GM21723 (cell line): ENCODE measurements around the gene DLL3.

Experiments
- ATAC-seq: cut with Tn5 transposase; IDR thresholded peaks from one replicate; pipeline ENCODE4 v1.9.1; 2021; ENCODE audit warnings: mild to moderate bottlenecking, moderate library complexity; ENCODE audit not compliant: unreplicated experiment

Gene DLL3

DNA sequence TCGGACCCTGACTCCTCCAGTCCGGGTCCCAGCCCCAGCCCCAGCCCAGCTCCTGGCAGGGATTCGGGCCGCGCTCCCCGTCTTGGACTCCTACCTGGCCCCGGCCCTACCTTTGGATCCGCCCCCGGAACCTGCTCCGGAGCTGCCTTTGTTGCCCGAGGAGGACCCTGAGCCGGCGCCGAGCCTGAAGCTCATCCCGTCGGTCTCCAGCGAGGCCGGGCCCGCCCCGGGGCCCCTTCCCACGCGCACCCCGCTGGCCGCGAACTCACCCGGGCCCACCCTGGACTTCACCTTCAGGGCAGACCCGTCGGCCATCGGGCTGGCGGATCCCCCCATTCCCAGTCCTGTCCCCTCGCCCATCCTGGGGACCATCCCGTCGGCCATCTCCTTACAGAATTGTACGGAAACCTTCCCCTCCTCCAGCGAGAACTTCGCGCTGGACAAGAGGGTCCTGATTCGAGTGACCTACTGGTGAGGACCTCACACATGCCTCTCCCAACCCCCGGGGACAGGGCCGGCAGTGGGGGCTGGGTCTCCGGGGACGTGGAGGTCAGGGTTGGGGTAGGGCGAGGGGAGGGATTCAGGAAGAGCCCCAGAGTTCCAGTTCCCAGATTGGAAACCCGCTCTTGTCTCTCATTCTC lies 16.9 kb downstream of the DLL3 start:
- ATAC-seq, result no peak

DNA sequence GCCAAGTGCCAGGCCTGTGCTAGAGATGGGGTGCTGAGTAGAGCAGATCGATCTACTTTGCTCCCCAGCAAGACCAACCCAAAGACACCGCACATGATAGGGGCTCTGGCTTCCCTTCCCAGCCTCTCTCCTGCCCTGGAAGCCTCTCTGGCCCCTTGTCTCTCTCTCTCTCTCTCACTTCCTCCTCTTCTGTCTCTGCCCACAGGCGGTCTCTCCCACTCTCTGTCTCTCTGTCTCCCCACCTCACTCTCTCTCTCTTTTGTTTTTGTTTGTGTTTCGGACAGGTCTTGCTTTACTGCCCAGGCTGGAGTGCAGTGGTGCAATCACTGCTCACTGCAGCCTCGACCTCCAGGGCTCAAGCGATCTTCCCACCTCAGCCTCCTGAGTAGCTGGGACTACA lies 17.5 kb downstream of the DLL3 start:
- ATAC-seq, result no peak

DNA sequence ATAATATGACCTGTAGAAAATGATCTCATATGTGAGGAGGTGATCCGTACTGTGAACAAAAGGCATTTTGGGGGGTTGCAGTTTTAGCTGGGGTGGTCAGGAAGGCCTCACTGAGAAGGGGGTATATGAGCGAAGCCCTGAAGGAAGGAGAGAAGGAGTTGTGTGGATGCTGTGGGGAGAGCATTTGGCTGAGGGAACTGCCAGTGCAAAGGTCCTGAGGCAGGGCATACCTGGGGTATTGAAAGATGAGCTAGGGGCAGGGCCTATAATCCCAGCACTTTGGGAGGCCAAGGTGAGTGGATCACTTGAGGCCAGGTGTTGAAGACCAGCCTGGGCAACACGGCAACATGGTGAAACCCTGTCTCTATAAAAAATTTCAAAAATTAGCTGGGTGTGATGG lies 18.7 kb downstream of the DLL3 start:
- no peak for ATAC-seq

DNA sequence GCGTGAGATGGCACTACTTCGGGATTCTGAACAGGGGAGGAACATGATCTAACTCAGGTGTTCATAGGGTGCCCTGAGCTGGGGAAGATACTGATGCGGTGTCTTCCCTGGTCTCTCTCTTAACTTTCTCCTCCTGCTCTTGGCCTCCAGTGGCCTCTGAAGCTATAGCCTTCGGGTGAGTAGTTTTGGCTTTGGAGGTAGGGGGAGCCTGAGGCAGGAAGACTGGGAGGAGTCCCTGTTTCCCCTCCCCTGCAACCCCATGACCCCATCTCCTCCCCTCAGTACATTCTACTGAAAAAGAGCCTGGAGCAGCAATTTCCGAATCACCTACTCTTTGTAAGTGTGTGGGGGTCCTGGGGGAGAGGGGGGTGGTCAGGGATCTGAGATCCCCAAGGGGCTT lies 19.7 kb downstream of the DLL3 start:
- ATAC-seq, result no peak

DNA sequence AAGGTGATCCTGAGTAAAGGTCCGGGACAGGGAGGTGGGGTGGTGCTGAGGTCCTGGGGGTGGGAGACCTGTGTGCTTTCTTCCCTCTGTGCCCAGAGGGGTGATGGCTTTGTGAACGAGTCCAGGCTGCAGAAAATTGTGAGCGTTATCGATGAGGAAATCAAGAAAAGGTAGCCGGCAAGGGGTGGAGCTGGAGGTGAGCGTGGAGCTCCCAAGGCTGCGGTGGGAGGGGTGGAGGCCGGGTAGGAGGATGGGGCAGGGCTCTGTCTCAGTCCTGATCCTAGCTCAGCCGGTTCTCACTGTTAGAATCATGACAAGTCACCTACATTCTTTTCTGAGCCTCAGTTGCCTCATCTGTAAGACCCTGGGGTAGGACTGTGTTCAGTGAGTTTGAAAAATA lies 20.2 kb downstream of the DLL3 start:
- no peak for ATAC-seq

DNA sequence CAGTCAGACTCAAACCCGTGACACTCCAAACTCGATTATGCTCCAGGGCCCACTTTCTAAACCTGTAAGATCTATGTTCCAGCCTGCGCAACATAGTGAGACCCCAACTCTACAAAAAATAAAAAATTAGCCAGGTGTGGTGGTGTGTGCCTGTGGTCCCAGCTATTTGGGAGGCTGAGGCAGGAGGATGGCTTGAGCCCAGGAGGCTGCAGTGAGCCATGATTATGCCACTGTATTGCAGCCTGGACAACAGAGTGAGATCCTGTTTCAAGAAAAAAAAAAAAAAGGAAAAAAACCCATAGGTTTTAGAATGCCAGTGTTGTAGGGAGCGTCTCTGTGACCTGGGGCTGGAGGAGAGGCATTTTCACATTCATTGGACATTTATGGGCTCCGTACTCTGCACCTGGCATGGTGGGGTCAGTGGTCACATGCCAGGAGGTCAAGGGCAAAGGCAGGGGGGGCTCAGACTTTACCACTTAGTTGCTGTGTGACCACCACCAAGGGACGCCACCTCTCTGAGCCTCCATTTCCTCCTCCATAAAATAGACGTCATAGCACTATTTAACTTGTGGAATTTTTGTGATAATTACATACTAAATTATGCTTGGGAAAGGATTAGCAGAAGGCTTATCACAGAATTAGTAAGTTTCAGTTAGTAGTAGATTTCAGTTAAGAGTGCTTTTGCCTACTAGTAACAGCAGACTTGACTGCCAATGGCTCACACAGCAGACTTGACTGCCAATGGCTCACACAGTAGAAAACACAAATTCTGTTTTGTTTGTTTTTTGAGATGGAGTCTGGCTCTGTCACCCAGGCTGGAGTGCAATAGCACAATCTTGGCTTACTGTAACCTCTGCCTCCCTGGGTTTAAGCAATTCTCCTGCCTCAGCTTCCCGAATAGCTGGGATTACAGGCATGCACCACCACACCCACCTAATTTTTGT lies 22.1 kb downstream of the DLL3 start:
- ATAC-seq, result no peak

DNA sequence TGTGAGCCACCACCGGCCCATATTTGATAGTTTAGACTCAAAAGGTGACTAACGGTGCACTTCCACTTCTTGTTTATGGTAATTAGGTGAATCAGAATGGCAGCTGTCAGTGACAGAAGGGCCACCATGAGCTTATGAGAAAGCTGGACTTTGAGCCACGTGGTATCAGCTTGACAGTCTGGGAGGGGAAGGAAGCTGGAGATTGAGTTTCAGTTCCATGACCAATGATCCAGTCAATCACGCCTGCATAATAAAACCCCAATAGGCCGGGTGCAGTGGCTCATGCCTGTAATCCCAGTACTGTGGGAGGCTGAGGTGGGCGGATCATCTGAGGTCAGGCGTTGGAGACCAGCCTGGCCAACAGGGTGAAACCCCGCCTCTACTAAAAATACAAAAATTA lies 25.7 kb downstream of the DLL3 start:
- no peak for ATAC-seq

DNA sequence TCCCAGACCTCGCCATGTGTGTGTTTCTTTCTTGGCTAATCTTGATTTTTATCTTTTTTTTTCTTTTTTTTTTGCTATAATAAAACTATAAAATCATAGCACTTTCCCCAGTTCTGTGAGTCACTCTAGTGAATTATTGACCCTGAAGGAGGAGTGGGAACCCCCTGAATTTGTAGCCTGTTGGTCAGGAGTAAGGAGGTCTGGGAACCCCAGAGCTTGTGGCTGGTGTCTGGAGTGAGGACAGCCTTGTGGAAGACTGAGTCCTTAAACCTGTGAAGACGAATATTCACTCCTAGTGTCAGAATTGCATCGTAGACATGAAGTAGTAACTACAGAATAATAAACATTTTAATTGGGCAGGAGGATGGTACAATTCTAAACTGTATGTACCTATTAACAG lies 26.5 kb downstream of the DLL3 start:
- ATAC-seq, result no peak

DNA sequence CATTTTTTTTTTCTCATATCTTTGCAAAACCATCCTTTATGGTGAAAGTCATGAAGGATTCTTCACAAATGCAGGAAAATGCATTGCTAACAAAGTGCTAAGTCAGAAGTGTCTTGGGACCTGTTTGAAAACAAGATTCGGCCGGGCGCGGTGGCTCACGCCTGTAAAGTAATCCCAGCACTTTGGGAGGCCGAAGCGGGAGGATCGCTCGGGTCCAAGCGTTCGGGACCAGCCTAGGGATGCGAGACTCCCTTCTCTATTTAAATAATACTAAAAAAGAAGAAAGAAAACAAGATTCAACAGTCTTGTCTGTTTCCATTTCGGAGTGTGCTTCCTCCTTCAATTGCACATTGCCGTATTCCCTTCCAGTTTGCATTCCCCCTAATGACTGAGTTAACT lies 33.1 kb downstream of the DLL3 start:
- no peak for ATAC-seq

DNA sequence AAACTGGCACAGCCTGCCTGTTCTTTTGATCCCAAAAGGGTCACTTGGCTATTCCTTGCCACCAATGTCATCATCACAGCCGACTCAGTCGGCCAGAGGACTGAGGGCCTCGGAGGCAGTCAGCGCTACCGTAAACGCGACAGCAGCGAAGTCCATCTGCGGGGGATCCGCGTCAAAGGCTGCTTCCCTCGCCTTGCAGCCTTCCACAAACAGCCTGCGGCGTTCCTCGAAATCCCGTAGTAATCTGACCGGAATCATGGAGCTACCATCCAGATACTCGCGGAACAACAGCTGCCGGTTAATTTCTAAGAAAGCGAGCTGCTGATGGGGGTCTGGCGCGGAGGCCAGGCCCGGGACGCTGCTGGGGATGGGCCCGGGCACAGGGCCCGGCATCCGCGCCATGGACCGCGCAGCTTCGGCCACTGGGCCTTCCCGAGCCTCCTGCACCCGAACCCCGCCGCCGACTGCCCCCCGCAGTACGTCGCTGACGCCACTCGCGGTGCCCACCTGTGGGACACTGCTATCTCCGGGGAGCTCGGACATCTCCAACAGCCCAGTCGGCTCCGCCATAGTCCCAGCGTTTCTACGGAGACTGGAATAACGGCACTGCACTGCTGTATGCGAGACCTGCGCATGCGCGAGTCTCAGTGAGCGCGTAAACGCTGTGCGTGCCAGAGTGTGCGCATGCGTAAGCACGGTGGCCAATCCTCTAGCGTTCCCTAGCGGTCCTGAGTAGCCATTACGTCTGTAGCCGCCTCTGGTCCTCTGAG lies 33.7 kb downstream of the DLL3 start, which contains the start of gene EID2B:
EID2B (minus strand) TSS at position 620 of the 770 bp plus-strand sequence; CDS start at position 570, 50 bp downstream.
- peak; percentile 82 for ATAC-seq

DNA sequence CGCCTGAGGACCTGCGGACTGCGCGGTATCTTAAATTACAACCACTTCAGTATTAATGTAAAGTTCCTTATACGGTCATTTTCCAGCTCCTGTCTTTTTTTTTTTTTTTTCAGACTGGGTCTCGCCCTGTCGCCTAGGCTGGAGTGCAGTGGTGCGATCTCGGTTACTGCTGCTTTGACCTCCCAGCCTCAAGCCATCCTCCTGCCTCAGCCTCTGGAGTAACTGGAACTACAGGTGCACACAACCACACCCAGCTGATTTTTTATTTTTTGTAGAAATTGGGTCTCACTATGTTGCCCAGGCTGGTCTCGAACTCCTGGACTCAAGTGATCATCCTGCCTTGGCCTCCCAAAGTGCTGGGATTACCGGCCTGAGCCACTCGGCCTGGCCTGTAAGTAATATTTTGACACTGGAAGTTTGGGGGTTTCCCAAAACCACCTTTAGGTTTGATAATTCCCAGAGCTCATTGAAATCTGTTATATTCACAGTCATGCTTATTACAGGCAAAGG lies 34.3 kb downstream of the DLL3 start:
- peak; percentile 16 for ATAC-seq

DNA sequence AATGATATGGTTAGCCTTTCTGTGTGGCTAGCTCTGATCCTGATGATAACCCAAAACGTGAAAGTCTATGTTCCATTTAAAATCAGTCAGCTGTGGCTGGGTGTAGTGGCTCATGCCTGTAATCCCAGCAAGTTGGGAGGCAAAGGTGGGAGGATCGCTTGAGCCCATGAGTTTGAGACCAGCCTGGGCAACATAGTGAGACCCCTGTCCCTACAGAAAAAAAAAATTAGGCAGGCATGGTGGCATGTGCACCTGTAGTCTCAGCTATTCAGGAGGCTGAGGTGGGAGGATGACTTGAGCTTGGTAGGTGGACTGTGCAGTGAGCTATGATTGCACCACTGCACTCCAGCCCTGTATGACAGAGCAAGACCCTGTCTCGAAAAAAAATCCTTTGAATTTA lies 35.0 kb downstream of the DLL3 start:
- no peak for ATAC-seq

DNA sequence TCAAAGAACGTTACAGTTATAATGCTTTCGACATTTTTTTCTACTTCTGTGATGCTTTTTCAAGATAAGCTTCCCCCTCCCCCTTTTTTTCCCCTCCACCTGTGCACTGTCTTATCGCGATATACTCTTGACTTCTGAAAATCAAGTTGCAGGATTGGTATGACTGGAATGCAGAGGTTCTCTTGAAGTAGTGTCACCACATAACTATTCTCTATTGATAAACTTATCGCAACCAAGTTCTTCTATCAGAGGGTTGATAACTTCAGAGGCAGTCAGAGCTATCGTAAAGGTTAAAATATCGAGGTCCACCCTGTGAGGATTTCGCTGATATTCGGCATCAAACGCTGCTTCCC lies 40.4 kb downstream of the DLL3 start:
- peak; percentile 2 for ATAC-seq

DNA sequence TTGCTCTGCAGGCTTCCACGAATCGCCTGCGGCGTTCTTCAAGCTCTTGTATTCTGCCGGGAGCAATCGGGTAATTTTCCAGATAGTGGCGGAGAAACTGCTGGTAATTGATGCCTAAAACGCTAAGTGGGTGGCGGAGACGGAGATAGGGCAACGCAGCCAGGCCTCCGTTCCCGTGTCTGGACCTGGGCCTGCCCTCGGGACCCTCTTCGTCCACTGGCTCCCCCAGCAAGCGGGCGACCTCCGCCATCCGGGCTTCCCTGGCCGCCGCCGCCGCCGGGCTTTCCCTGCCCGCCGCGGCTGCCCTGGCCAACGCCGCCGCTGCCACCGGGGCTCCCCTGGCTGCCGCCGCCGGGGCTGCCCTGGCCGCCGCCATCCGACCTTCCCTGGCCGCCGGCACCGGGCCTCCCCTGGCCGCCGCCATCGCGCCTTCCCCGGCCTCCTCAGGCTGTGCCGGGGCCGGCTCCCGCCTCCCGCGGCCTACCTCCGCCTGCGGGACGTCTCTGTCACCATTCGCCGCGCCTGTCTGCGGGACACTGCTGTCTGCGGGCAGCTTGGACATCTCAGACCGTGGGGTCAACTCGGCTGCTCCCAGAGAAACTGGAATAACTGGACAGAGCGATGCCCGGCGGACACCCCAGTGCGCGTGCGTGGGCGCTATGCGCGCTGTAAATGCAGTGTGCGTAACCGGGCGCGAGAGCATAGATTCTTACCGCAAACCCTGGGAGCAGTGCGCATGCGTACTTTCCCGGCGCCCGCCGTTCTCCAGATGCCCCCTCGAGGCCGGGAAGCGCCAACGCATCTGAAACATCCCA lies 41.0 kb downstream of the DLL3 start, which contains the start of gene EID2:
EID2 (minus strand) TSS at position 644 of the 815 bp plus-strand sequence; CDS start at position 562, 82 bp downstream.
- ATAC-seq, result peak; percentile 77

DNA sequence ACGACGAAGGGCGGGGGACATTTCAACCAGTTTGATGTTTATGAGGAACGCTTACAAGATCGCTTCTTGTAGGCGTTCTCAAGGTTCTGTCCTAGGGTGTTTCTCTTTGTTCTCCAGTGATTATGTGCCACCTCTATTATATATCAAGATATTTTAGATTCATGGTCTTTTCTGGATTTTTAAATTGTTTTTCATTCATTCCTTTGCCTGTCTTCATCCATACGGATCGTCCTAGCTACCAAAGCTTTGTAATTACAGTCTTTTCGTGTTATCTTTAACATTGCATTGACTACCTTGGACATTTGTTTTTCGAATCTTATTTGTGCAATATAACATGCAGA lies 41.6 kb downstream of the DLL3 start:
- no peak for ATAC-seq

DNA sequence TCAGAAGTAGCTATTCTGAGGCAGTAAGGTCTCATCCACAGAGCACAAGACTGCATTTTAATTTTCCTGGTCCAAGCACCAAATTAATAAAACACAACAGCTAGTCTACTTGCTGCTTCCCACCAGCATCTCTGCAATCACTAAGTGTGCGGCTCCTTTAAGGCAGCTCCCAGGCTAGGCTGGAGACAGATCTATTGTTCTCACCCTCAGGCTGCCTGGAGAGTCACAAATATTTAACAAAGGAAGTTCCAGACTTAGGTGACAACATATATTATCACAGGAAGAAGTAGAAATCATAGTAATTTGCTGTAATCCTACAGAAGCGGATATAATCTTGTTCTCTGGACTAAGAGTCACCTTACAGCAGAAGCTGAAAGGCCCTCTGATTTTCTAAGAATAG lies 43.5 kb downstream of the DLL3 start:
- ATAC-seq, result no peak

DNA sequence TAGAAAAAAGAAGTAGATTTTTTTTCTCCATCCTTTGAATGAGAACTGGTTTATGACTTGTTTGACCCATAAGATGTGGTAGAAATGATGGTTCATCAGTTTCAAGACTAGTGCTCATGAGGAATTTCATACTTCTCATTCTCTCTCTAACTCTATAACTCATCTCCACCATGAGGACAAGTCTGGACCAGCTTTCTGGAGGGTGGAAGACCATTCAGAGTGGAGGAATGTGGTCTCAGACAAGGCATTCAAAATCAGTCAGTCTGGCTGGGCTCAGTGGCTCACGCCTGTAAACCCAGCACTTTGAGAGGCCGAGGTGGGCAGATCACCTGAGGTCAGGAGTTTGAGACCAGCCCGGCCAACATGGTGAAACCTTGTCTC lies 44.7 kb downstream of the DLL3 start:
- ATAC-seq, result no peak

DNA sequence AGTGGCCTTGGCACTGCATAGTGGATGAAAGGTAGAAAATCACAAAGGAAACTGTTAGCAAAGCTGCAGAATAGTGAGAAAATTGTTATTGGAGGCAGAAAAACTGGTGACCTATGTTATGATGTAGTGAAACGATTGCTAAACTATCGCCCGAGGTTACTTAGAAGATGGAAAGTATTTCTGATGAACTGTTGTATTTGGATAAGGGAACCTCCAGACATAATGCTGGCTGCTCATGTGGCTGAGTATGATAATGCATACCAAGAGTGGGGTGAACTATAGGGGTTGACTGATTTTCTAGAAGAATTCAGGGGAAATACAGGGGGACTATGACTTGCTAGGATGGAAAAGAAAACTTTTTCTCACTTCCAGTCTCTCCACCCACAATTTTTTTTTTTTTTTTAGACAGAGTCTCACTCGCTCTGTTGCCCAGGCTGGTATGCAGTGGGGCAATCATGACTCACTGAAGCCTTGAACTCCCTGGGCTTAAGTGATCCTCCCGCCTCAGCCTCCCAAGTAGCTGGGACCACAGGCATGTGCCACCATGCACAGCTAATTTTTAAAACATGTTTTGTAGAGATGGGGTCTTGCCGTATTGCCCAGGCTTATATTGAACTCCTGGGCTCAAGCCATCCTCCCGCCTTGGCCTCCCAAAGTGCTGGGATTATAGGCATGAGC lies 45.6 kb downstream of the DLL3 start:
- ATAC-seq, result no peak

DNA sequence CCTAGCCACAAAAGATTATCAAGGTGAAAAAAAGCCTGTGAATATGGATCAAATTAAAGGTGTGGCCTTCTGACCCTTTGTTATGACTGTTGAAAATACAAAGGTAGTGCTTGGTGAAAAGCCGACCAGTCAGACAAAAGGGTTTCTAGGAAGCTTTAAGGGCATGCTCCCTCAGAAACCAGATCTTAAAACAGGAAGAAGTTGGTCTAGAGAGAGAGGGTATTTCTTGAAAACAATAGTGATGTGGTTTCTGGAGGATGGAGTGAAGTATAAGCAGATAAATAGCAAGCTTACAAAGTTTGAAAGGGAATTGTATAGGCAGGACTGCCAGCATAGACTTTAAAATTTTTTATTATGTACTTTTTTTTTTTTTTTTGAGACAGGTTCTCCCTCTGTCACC lies 46.2 kb downstream of the DLL3 start:
- no peak for ATAC-seq

DNA sequence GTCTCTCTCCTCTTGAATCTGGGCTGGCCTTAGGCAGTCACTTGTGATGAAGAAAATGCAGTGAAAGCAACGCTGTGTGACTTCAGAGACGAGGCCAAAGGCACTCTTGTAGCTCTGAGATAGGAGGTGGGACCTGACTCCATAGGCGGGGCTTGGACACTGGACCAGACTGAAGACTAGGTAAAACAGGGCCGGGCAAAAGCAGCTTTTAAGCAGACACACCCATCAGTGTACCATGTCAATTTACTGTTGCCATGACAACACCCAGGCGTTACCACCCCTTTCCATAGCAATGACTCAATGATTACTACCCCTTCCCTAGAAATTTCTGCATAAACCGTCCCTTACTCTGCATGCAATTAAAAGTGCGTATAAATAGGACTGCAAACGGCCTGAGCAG lies 47.9 kb downstream of the DLL3 start:
- no peak for ATAC-seq
